Measurements from ENCODE around the gene PPFIA4.

The PPFIA4 gene

DNA sequence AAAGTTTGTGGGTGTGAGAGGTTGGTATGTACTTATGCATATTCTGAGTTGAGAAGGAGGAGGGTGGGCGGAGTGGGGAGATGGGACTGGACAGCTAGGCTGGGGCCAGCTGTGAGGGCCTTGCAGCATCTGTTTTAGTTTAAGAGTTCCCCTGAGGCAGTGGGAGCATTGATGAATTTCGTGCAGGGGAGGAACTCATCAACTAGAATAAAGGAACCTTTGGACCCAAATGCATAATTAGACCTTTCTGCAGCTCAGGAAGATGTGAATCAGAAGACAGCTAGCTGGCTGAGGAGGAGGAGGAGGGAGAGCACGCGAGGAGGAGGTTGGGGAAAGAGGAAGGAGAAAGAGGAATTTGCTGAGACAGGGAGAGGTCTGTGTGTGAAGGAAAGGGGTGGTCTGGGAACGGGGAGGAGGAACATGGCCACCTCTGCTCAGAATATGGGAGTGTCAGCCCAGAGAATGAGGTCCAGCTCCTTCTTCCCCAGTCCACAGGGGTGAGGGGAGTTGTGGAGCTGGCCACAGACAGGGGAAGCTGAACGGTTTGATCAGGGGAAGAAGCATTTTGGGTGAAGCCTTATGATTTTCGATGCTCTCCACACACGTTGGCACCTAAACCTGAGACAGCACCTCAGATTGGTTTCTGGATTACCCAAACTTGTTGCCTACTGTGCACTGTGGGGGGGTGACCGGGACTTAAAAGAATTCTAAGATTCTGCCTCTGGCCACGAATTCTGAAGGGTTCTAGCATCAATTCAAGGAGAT lies 31.8 kb downstream of the PPFIA4 start:
- no peak for DNase-seq (ENCODE audit: low spot score)

DNA sequence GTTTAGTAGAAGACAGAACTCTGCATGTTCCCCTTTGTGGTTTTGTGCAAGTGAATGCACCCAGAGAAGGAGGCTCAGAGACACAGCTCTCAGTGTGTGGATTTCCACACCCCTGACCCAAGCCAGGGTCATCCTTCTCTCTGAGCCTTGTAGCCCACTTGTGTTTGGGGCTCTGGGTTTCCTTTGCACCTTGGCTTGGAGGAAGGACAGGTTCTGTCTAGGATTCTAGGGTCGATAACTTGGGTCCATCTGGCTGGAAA lies 32.3 kb downstream of the PPFIA4 start:
- DNase-seq (ENCODE audit: low spot score): no peak

DNA sequence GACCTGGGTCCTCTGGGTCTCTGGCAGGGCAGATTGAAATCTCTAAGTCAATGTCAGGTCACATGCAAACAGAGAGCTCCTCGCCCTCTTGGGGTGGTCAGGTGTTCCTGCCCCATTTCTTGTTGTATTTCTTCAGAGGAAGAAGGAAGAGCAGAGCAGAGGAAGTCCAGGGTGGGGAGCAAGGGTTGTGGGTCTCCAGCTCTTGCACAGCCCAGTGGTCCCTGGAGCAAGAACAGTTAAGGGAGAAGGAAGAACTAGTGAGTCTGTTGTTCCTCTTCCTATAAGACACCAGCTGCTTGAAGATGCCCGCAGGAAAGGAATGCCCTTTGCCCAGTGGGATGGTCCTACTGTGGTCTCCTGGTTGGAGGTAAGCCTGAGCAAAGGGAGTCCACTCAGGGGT lies 33.2 kb downstream of the PPFIA4 start:
- DNase-seq (ENCODE audit: low spot score): no peak

DNA sequence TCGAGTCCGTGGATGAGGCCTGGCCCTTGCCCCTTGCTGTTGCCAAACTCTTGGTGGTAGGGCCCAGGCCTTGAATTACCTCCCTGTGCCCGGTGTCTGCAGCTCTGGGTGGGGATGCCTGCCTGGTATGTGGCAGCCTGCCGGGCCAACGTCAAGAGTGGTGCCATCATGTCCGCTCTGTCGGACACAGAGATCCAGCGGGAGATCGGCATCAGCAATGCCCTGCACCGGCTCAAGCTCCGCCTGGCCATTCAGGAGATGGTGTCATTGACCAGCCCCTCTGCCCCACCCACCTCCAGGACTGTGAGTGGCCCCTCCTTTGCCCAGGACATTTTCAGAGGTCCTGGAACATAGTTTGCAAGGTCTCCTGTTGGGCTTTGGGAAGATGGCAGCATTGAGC lies 33.8 kb downstream of the PPFIA4 start:
- DNase-seq (ENCODE audit: low spot score): no peak

- no peak for DNase-seq (ENCODE audit: low spot score)
Measured at GRCh38 chr1:203063287-203063686, 37.0 kb downstream of the PPFIA4 start.

DNA sequence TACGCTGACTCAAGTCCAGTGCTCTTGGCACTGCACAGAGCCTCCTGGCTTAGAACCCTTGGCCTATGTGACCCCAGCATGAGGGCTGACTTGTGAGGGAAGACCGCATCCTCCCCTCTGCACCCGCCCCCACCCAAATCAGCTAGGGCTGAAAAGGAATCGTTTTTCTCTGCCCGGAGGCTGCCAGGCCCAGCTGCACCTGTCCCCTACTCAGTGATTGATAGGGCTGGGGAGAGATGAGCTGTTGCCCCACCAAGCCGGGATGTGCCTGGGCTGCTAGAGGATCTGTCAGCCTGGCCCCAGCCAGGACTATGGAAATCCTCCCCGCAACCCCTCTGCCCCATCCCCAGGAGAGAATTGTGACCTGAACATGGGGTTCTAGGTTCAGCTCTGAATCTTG lies 38.9 kb downstream of the PPFIA4 start:
- DNase-seq (ENCODE audit: low spot score): no peak

DNA sequence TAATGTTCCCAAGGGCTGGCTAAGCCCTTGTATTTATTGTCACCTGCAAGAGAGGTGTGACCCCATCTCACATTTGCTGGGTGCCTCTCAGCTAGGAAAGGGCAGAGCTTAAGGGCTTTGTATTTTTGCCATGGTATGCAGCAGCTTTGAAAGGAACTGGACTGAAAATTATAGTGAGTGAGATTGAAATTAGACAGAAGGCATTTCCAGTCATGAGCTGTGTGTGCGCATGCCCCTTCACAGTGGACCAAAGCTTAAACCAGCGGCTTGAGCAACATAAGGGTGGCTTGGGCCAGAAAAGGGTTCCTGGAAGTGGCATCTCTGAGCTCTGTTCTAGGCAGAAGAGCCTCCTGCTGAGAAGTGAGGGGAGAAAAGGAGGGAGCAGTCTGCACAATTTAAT lies 39.7 kb downstream of the PPFIA4 start:
- DNase-seq (ENCODE audit: low spot score): no peak

DNA sequence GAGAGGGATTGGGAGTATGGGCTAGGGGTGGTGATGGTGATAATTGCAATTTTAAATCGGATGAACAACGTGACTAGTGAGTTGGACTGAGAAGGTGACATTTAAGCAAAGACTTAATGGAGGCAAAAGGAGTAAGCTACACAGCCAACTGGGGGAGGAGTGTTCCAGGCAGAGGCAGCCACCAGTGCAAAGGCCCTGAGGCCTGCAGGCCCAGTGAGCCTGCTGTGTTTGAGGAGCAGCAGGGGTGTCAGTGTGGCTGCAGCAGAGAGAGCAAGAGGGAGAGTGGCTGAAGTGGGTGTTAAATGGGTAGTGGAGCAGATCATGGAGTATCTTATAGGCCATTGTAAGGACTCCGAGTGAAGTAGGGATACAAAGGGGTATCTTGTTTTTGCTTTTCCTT lies 40.7 kb downstream of the PPFIA4 start:
- no peak for DNase-seq (ENCODE audit: low spot score)

GRCh38 chr1:203069030-203069747 lies 42.9 kb downstream of the PPFIA4 start:
- no peak for DNase-seq (ENCODE audit: low spot score)

DNA sequence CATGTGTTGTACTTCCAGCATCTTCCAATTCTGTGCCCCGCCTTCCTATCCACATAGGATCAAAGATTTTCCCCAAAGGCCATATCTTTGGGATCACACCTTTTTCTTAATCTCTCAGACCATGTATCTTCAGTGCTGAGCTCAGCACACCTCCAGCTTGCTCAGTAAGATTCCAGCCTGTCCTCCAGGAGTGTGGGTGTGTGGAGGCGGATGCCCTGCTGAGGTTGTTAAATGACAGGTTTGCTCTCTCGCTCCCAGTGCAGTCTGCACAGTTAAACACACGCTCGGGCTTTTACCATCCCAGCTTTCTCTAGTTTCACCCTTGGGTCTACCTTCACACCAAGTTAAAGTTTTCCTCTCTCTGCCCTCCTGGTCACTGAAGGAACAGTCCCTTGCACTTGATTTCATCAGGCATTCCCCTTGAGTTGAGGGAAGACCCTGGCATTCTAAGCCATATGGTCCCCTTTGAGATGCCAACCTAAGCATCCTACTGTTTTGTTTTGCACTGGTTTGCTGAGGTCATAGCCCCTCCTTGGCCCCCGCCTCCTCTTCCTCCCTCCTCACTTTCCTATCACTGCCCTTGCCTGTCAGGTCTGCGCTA lies 45.8 kb downstream of the PPFIA4 start:
- DNase-seq (ENCODE audit: low spot score): no peak

GRCh38 chr1:203072911-203073310 lies 46.6 kb downstream of the PPFIA4 start:
- DNase-seq (ENCODE audit: low spot score): peak; percentile 49

DNA sequence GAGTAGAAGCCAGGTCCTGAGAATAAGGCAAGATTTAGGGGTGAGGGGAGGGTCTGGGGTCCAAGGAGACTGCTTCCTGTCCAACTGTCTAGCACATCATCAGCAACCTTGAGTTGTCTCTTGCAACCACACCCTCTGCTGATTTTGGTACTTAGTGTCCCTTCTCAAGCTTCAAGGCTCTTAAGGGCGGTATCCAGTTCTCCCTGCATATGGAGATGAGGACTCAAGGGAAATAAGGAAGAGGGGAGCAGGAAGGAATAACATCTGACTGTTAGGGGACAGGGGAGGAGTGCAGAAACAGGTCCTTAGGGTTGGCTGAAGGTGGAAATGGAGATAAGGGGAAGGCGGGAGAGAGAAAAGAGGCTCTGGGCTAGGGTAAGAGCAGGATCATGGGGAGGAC lies 47.2 kb downstream of the PPFIA4 start:
- no peak for DNase-seq (ENCODE audit: low spot score)

DNA sequence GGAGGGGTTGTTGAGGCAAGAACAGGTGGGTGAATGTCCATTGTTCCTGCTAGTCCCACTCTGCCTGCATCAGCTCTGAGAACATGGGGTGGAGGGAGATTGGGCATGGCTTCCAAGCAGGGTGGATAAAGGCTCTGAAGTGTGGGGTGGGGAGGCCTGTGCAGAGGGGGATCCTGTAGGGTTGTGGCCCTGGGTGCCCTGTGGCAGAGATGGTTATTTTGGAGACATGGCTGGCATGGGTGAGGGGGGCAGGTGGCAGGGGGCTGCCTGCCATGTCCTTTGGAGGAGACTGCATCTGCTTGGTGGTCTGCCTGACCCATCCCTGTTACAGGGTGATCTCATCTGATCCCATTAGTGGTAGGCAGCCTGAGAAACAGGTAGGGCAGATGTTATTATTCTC lies 48.3 kb downstream of the PPFIA4 start:
- DNase-seq (ENCODE audit: low spot score): no peak

DNA sequence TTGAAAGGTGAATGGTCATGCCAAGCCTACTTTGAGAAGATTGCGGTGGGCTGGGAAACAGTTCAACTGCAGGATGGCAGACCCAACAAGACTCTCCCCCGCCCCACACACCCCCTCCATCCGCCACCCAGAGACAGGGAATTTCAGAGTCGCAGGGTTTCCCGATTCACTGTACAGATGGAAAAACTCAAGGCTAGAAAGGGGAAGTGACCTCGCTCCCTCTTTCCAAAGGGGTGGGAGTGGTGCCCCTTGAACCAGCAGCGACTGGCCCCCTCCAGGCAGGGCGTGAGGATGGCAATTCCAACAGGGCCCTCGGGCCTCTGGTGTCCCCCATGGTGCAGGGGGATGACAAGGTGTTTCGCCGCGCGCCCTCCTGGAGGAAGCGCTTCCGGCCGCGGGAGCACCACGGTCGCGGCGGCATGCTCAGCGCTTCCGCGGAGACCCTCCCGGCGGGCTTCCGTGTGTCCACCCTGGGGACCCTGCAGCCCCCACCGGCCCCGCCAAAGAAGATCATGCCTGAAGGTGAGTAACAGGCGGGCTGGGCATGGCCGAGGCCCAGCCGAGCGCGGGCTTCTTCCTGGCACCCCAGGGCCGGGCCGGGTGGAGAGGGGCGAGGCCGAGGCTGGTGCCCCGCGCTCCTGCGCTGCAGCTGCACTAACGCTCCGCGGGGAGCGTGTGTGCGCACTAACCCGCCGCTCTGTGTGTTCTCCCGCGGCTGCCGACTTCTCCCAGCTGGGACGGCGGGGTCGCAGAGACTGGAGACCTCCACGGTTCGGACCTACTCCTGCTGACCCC lies 49.1 kb downstream of the PPFIA4 start:
- DNase-seq (ENCODE audit: low spot score): no peak

DNA sequence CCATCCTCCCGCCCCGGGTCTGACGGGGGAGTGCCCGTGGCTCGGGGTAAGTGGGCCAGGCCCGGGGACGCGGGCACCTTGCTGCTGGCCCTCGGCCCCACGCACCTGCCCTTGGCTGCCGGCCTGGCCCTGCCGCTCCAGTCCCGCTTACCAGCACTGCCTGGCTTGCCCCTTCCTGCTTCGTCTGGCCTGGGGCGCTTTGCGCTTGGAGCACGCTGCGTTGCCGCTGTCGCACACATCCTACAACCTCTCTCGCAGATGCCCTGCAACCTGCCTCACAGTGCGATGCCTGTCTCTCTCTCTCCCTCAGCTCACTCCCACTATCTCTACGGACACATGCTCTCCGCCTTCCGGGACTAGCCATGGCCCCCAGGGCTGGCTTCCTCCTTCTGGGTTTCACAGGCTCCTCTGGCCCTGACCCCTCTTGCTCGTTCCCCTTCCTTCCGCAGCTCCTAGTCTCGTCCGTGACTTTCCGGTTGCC lies 49.8 kb downstream of the PPFIA4 start:
- DNase-seq (ENCODE audit: low spot score): no peak

DNA sequence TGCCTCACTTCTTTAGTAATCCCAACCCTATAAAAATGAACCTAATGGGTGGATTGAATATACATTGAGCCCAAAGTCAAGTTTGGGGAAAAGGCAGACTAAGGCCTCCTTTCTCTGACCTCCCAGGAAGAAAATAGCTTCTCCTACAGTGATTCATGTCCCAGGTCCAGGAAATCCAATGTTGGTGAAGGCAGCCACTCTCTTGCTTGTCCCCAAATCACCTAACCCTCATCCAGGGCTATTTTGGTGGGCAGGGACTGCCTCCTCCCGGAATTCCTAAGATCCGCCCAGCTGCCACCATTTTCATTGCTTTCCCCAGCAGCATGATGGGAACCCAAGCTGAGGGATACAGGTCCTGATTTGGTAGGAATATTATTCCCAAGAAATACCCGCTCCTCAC lies 51.1 kb downstream of the PPFIA4 start:
- DNase-seq (ENCODE audit: low spot score): no peak

DNA sequence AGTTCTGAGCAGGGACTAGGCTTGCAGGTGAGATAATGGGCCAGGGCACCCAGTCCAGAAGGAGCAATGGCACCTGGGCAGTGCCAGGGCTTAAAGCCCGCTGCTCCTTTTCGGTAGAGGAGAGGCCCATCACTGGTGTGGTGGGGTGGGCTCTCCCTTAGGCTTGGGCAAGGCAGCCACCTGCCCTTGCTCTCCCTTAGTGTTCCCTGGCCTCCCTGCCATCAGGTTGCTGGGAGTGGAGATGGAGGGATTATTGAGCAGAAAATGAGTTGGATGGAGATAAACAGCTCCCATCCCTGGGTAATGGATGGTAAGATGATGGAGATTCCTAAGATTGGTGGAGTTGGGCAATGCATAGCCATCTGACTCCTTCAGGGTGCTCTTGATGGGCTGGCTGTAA lies 51.7 kb downstream of the PPFIA4 start:
- DNase-seq (ENCODE audit: low spot score): no peak

GRCh38 chr1:203078478-203078877 lies 52.2 kb downstream of the PPFIA4 start:
- no peak for DNase-seq (ENCODE audit: low spot score)

DNA sequence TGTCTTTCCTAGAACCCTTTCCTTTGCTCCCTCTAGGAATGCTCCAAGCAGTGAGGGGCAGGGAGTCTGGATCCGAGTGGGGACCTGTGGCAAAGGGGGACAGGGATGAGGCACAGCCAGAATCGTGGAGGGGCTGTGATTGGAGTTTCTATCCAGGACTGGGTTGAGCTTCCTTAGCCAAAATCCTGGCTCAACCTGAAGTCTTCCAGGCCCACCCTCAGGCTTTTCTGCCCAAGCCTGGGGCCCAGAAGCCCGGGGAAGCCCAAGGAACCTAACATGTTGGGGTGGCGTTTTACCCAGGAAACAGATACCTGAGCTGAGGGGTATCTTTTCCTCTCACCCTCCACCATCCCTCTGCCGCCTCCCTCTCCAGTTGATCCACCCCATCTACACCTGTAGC lies 54.2 kb downstream of the PPFIA4 start:
- DNase-seq (ENCODE audit: low spot score): no peak

DNA sequence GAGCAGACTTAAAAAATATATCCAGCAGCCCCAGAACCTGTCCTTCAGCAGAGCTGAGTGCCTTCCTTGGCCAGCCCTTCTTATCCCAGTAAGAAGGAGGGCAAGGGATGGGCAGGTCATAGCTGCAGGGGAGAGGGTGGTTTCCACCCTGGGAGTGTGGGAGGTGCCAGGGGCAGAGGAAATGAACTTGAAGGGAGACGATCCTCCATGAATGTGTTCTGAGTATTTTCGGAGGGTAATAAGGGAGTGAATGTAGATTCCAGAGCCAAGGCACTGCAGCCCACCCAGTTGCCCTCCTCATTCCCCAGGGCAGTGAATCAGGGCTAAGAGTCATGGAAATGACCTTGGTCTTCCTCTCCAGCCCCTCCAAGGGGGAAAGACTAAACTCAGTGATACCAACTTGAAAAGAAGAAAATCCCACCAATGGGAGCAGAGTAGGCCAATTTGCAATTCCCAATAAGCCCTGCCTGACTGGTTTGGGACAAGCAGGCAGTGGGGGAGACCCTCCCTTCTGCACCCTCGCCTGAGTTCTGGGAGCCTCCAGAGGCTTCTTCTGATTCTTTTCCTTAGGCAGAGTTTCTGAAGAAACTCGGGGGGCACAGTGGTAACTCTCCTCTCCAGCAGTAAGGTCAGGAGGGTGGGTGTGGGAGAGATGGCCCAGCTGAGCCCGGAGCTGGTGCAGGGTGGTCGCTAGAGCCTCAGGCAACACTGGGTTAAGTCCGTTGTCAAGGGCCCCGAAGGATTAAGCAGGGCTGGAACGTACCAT lies 55.4 kb downstream of the PPFIA4 start:
- no peak for DNase-seq (ENCODE audit: low spot score)

- no peak for DNase-seq (ENCODE audit: low spot score)
Measured at GRCh38 chr1:203082231-203082505, 55.9 kb downstream of the PPFIA4 start.

Data from AG08396 (cell line).